IMR-90 (cell line): Measurements from ENCODE around the gene ADRB2. TPM values are rescaled to one million over a fixed set of nuclear protein-coding genes. Genes with fewer than 3 reads are reported as not detected.

ENCODE experiments used
- ATAC-seq: fragments of 200-7000 bp; cut with Tn5 transposase; 2 replicates; pipeline ENCODE4 v1.9.1; 2020; ENCODE audit warnings: low read depth, mild to moderate bottlenecking, moderate library complexity
- BruUV-seq: library from RNA; stranded (reverse); fragments of 400-500 nt; replicated peaks from 2 replicates; lab custom pipeline; 2021; lab: Mats Ljungman, UMichigan
- CTCF ChIA-PET: fragments of 300-600 bp; formaldehyde crosslinking; extraction: SDS; loops from one replicate; lab custom pipeline; 2021; ENCODE audit warnings: antibody characterized with exemption; lab: Yijun Ruan, JAX
- POLR2A ChIA-PET: fragments of 300-600 bp; sonication (Branson Sonifier 250); formaldehyde crosslinking; loops from one replicate; lab custom pipeline; 2022; ENCODE audit warnings: antibody characterized with exemption; ENCODE audit not compliant: unreplicated experiment; lab: Charles Lee
- DNase-seq: peaks from one replicate; pipeline ENCODE4 v3.0.0; 2013
- H2AFZ ChIP-seq: replicated peaks from 2 replicates; pipeline ENCODE3; 2013; ENCODE audit warnings: low read length, mild to moderate bottlenecking; ENCODE audit not compliant: poor library complexity
- H2AK5ac ChIP-seq: 2 replicates; pipeline ENCODE4 v1.6.1; 2013; ENCODE audit warnings: low read depth, low read length, inconsistent platforms
- H2AK9ac ChIP-seq: replicated peaks from 2 replicates; pipeline ENCODE3; 2013; ENCODE audit warnings: mild to moderate bottlenecking, low read depth, low read length, moderate library complexity; ENCODE audit not compliant: poor library complexity
- H2BK120ac ChIP-seq: 2 replicates; pipeline ENCODE4 v1.6.1; 2013; ENCODE audit warnings: low read depth, low read length, inconsistent platforms
- H2BK15ac ChIP-seq: 3 replicates; pipeline ENCODE4 v1.6.1; 2013; ENCODE audit warnings: low read depth, low read length, inconsistent platforms
- H2BK20ac ChIP-seq: 2 replicates; pipeline ENCODE4 v1.6.1; 2013; ENCODE audit warnings: low read depth, mild to moderate bottlenecking, inconsistent platforms, low read length, moderate library complexity
- H2BK5ac ChIP-seq: 2 replicates; pipeline ENCODE4 v1.6.1; 2013; ENCODE audit warnings: mild to moderate bottlenecking, low read depth, low read length, inconsistent platforms; ENCODE audit not compliant: poor library complexity, severe bottlenecking
- H3K14ac ChIP-seq: replicated peaks from 2 replicates; pipeline ENCODE4 v1.6.1; 2013; ENCODE audit warnings: low read depth, low read length, inconsistent platforms
- H3K18ac ChIP-seq: 2 replicates; pipeline ENCODE4 v1.6.1; 2013; ENCODE audit warnings: low read depth, low read length, control low read depth
- H3K23ac ChIP-seq: 2 replicates; pipeline ENCODE4 v1.6.1; 2013; ENCODE audit warnings: low read depth, low read length, inconsistent platforms
- H3K27ac ChIP-seq: 2 replicates; pipeline ENCODE4 v1.5.1; 2013; ENCODE audit warnings: mild to moderate bottlenecking, control low read depth, low read length; ENCODE audit not compliant: insufficient read depth
- H3K27me3 ChIP-seq: 2 replicates; pipeline ENCODE4 v1.6.1; 2013; ENCODE audit warnings: low read length; ENCODE audit not compliant: control insufficient read depth, insufficient read depth
- H3K36me3 ChIP-seq: 2 replicates; pipeline ENCODE4 v1.6.1; 2013; ENCODE audit warnings: low read length, mixed read lengths; ENCODE audit not compliant: control insufficient read depth, insufficient read depth
- H3K4ac ChIP-seq: 2 replicates; pipeline ENCODE4 v1.6.1; 2013; ENCODE audit warnings: low read depth, low read length, inconsistent platforms
- H3K4me1 ChIP-seq: 2 replicates; pipeline ENCODE4 v1.6.1; 2013; ENCODE audit warnings: low read length, mixed read lengths; ENCODE audit not compliant: control insufficient read depth, insufficient read depth
- H3K4me2 ChIP-seq: 2 replicates; pipeline ENCODE4 v1.6.1; 2013; ENCODE audit warnings: low read depth, mild to moderate bottlenecking, control low read depth, low read length, moderate library complexity
- H3K4me3 ChIP-seq: 2 replicates; pipeline ENCODE4 v1.5.1; 2013; ENCODE audit warnings: low read depth, mild to moderate bottlenecking, control low read depth, low read length, moderate library complexity; ENCODE audit not compliant: insufficient read depth
- H3K56ac ChIP-seq: 2 replicates; pipeline ENCODE4 v1.6.1; 2013; ENCODE audit warnings: low read length, inconsistent platforms; ENCODE audit not compliant: insufficient read depth; ENCODE audit errors: extremely low read depth
- H3K79me1 ChIP-seq, 2 experiments: 2 replicates each; pipeline ENCODE4 v1.6.1; 2013; ENCODE audit warnings: low read length in 2 of 2, inconsistent platforms in 1 of 2, low read depth in 1 of 2
- H3K9ac ChIP-seq: 2 replicates; pipeline ENCODE4 v1.6.1; 2013; ENCODE audit warnings: low read depth, low read length, control low read depth
- H3K9me1 ChIP-seq: 2 replicates; pipeline ENCODE4 v1.6.1; 2013; ENCODE audit warnings: low read length, inconsistent platforms; ENCODE audit not compliant: insufficient read depth
- H3K9me3 ChIP-seq: 2 replicates; pipeline ENCODE4 v1.6.1; 2013; ENCODE audit warnings: low read length; ENCODE audit not compliant: control insufficient read depth, insufficient read depth
- H4K20me1 ChIP-seq: 2 replicates; pipeline ENCODE4 v1.6.1; 2013; ENCODE audit warnings: low read length, inconsistent platforms; ENCODE audit not compliant: insufficient read depth
- H4K5ac ChIP-seq: 2 replicates; pipeline ENCODE4 v1.6.1; 2013; ENCODE audit warnings: mild to moderate bottlenecking, low read depth, low read length, control low read depth
- H4K8ac ChIP-seq, 2 experiments: 2 replicates each; pipeline ENCODE4 v1.6.1; 2013; ENCODE audit warnings: low read depth in 2 of 2, low read length in 2 of 2, control low read depth in 1 of 2, inconsistent platforms in 1 of 2
- H4K91ac ChIP-seq: 2 replicates; pipeline ENCODE4 v1.6.1; 2013; ENCODE audit warnings: low read depth, low read length, inconsistent platforms; ENCODE audit not compliant: insufficient read depth
- BHLHE40 ChIP-seq: fragments of 150-350 bp; IDR thresholded peaks from 2 replicates; pipeline ENCODE4 v1.6.1; 2016; ENCODE audit warnings: mild to moderate bottlenecking, low read depth, low read length
- CEBPB ChIP-seq: IDR thresholded peaks from 2 replicates; pipeline ENCODE4 v1.6.1; 2012; ENCODE audit warnings: low read depth, low read length, improper control_type of control experiment
- CTCF ChIP-seq: conservative IDR thresholded peaks from 2 replicates; pipeline ENCODE4 v1.5.1; 2012; ENCODE audit warnings: mild to moderate bottlenecking, low read depth, low read length, improper control_type of control experiment
- FOS ChIP-seq: fragments of 150-350 bp; IDR thresholded peaks from 2 replicates; pipeline ENCODE4 v1.6.1; 2016; ENCODE audit warnings: low read depth, low read length
- MAFK ChIP-seq: IDR thresholded peaks from 2 replicates; pipeline ENCODE4 v1.6.1; 2012; ENCODE audit warnings: low read depth, low read length, improper control_type of control experiment
- MAZ ChIP-seq: IDR thresholded peaks from 2 replicates; pipeline ENCODE4 v1.6.1; 2012; ENCODE audit warnings: low read depth, mild to moderate bottlenecking, low read length, improper control_type of control experiment, moderate library complexity, borderline replicate concordance
- MXI1 ChIP-seq: IDR thresholded peaks from 2 replicates; pipeline ENCODE4 v1.6.1; 2012; ENCODE audit warnings: low read depth, mild to moderate bottlenecking, low read length, moderate library complexity, borderline replicate concordance
- RAD21 ChIP-seq: IDR thresholded peaks from 2 replicates; pipeline ENCODE4 v1.6.1; 2012; ENCODE audit warnings: low read length, improper control_type of control experiment
- RCOR1 ChIP-seq: IDR thresholded peaks from 2 replicates; pipeline ENCODE4 v1.6.1; 2012; ENCODE audit warnings: mild to moderate bottlenecking, low read length, improper control_type of control experiment; ENCODE audit not compliant: insufficient replicate concordance
- RFX5 ChIP-seq: IDR thresholded peaks from 2 replicates; pipeline ENCODE4 v1.8.0; 2012; ENCODE audit warnings: low read depth, mild to moderate bottlenecking, low read length, moderate library complexity
- WGBS, 2 experiments: methylation state at CpG; one replicate each; pipeline versions ENCODE4 v1.1.5 to v1.1.7; 2013; ENCODE audit warnings: missing lambda C conversion rate in 2 of 2; ENCODE audit not compliant: insufficient read length in 1 of 2; ENCODE audit errors: extremely low coverage in 2 of 2; 5-methylcytosine and 5-hydroxymethylcytosine counted together
- dilution Hi-C: fragments of 300-500 bp; cut with HindIII; formaldehyde crosslinking; loops from one replicate; pipeline ENCODE4 v1.14.3; 2018; ENCODE audit warnings: low sequenced_read_pairs; ENCODE audit not compliant: unreplicated experiment
- in situ Hi-C: fragments of 300-500 bp; cut with MboI; formaldehyde crosslinking; loops from 3 replicates; pipeline ENCODE4 v1.14.3; 2019; ENCODE audit warnings: low sequenced_read_pairs, inconsistent platforms, mixed read lengths
- intact Hi-C: fragments of 100-400 bp; cut with micrococcal nuclease; formaldehyde crosslinking; loops from 2 replicates; pipeline ENCODE4 v1.10.0; 2022
- polyA plus RNA-seq, 3 experiments: library from polyadenylated mRNA; depleted of rRNA; stranded (reverse); fragments of >200 nt; gene quantifications; 2 replicates each; pipeline ENCODE4 v1.2.3, GENCODE V29; 2012; ENCODE audit warnings: low replicate concordance in 1 of 3
- total RNA-seq: library from RNA; depleted of rRNA; stranded (reverse); fragments of >200 nt; gene quantifications from 2 replicates; pipeline ENCODE4 v1.2.3, GENCODE V29; 2012
- TF ChIP-seq, protein P1 (sequence below): fragments of 150-350 bp; IDR thresholded peaks from 2 replicates; pipeline ENCODE4 v1.6.1; 2017; ENCODE audit warnings: mild to moderate bottlenecking, antibody characterized with exemption, low read length, low read depth
- TF ChIP-seq, protein P2 (sequence below): fragments of 150-350 bp; IDR thresholded peaks from 2 replicates; pipeline ENCODE4 v1.6.1; 2016; ENCODE audit warnings: low read depth, mild to moderate bottlenecking, low read length, moderate library complexity, borderline replicate concordance

The ADRB2 gene
- total and polyA plus RNA-seq, 2 of the 4 experiments (the other 2 are of a cell fraction): 1.6 to 3.4 TPM

- no peak overlapping the region for H3K4ac ChIP-seq
- H3K56ac ChIP-seq: no peak overlapping the region
- TF ChIP-seq RCOR1 (no peak), CEBPB (no peak), BHLHE40 (no peak), RAD21 (no peak), CTCF (no peak), MAZ (no peak), FOS (no peak), MXI1 (no peak), RFX5 (no peak), MAFK (no peak)
- TF ChIP-seq, protein P1, sequence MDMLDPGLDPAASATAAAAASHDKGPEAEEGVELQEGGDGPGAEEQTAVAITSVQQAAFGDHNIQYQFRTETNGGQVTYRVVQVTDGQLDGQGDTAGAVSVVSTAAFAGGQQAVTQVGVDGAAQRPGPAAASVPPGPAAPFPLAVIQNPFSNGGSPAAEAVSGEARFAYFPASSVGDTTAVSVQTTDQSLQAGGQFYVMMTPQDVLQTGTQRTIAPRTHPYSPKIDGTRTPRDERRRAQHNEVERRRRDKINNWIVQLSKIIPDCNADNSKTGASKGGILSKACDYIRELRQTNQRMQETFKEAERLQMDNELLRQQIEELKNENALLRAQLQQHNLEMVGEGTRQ: no peak
- TF ChIP-seq, protein P2, sequence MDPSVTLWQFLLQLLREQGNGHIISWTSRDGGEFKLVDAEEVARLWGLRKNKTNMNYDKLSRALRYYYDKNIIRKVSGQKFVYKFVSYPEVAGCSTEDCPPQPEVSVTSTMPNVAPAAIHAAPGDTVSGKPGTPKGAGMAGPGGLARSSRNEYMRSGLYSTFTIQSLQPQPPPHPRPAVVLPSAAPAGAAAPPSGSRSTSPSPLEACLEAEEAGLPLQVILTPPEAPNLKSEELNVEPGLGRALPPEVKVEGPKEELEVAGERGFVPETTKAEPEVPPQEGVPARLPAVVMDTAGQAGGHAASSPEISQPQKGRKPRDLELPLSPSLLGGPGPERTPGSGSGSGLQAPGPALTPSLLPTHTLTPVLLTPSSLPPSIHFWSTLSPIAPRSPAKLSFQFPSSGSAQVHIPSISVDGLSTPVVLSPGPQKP: no peak
- DNase-seq (no peak), ATAC-seq (no peak)
- ChIA-PET CTCF (interaction anchor here (0.6 to 2.4 kb wide), 3 partner anchors 9 to 1346 kb away, joined by 5 to 10 read pairs (median 9); no protein-coding TSS in a partner anchor), POLR2A (no interaction called here)
- H3K9ac ChIP-seq: no peak overlapping the region
- H3K9me3 ChIP-seq: no peaks in the 10 kb centered on the region
- no peaks in the 10 kb centered on the region for H3K27me3 ChIP-seq
- peaks cover 15% of the 10 kb centered on the region for H3K4me1 ChIP-seq
- no peak overlapping the region for H4K8ac ChIP-seq
- H3K36me3 ChIP-seq: no peaks in the 10 kb centered on the region
- H3K79me1 ChIP-seq: peaks cover 24 to 56% of the 10 kb centered on the region in 2 experiments
- H2BK20ac ChIP-seq: no peak overlapping the region
- H3K27ac ChIP-seq: no peak overlapping the region
- H3K18ac ChIP-seq: no peak overlapping the region
- no peak overlapping the region for H2AK9ac ChIP-seq
- H3K4me3 ChIP-seq: no peak overlapping the region
- H3K14ac ChIP-seq: no peak overlapping the region
- WGBS, 2 experiments: no CpG with 5 or more reads among the region's 2 CpGs
- no peak overlapping the region for H3K23ac ChIP-seq
- no TSS peak for BruUV-seq
- no peak overlapping the region for H4K91ac ChIP-seq
- H4K20me1 ChIP-seq: peaks cover 6% of the 10 kb centered on the region; the same call in 1 of the 2 replicates
- H2BK15ac ChIP-seq: no peak overlapping the region
- H2AK5ac ChIP-seq: no peak overlapping the region
- no peak overlapping the region for H2AFZ ChIP-seq
- in situ Hi-C loops: no loop called here
- intact Hi-C loops: no loop called here
- dilution Hi-C loops: no loop called here
- H2BK5ac ChIP-seq: no peak overlapping the region
- no peak overlapping the region for H3K4me2 ChIP-seq
- H4K5ac ChIP-seq: no peak overlapping the region
- peaks cover 32% of the 10 kb centered on the region for H3K9me1 ChIP-seq
- H2BK120ac ChIP-seq: no peak overlapping the region
These were observed 3.8 kb downstream of the ADRB2 start for GRCh38 chr5:148830211-148830610.
